Activated CD4-positive, CD25-positive, alpha-beta regulatory T cell (primary cell): ENCODE data around the gene RHBDD3.

Experiments used
- DNase-seq, 4 experiments: peaks; one replicate each; lab custom pipeline; 2025; lab: John Stamatoyannopoulos, UW

Gene RHBDD3

DNA sequence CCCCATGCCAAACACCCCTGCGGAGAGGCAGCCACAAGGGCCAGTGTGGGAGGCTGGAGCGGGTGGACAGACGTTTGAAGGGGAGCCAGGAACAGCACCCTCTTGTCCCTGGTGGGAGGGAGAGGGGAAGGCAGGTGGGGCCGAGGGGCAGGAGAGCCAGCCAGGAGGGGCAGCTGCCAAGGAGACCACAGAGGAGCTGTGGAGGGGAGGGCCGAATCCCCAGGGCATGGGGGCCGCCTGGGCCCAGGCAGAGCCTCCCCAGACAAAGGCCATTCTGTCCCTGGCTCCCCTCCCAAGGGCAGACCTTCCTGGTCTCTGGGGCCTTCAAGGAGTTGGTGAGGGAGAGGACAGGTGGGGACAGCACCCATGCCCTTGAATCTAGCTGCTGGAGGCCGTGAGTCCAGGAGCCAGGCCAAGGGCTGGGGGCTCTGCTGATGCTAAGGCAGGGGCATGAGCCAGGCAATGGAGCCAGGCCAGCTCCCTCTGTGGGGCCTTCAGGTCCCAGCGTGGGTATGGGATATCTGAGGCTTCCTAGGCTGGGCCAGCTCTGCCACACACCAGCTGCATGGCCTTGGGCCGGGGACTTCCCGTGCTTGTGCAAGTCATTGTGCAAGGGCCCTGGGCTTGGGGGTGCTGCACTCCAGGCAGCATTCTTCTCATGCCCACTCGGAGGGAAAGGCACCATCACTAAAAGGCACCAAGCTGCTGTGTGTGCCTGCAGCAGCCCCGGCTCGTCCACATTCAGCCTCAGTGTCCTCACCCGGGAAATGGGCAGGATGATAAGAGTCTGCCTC is 50.7 kb downstream of the RHBDD3 start:
- DNase-seq = no peak

DNA sequence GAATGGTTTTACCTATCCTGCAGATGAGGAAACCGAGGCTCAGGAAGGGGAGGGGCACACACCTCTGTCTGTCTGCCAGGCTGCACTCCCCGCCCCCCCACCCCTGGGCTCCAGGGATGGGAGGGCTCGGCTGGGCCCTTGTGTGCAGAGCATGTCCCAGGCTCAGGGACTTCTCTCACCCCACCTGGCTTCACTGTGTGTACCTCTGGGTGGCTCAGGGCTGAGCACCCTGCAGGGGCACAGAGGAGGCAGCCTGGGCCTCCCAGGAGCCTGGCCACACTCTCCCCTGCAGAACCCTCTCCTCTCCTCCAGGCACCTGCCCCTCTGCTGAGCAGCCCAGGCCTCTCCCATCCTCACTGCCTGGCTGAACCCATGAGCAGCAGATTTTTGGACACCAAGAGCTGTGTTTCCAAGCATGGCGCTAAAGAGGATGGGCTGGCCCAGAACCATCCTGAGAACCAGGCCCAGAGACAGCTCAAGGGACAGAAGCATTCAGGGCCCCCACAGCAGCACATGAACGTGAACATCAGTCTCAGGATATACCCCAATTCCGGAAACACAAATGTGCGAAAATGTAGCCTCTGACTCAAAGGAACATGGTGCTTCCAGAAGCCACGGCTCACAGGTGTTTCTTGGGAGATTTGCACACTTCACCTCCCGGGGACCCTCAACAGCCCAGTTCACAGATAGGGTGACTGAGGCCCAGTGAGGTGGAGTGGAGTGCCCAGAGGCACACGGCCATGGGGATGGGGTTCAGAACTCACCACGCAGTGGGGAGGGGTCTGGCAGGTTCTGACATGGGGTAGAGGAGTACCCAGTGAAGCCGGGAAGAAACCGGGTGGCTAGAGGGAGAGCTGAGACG is 51.5 kb downstream of the RHBDD3 start:
- DNase-seq = no peak

DNA sequence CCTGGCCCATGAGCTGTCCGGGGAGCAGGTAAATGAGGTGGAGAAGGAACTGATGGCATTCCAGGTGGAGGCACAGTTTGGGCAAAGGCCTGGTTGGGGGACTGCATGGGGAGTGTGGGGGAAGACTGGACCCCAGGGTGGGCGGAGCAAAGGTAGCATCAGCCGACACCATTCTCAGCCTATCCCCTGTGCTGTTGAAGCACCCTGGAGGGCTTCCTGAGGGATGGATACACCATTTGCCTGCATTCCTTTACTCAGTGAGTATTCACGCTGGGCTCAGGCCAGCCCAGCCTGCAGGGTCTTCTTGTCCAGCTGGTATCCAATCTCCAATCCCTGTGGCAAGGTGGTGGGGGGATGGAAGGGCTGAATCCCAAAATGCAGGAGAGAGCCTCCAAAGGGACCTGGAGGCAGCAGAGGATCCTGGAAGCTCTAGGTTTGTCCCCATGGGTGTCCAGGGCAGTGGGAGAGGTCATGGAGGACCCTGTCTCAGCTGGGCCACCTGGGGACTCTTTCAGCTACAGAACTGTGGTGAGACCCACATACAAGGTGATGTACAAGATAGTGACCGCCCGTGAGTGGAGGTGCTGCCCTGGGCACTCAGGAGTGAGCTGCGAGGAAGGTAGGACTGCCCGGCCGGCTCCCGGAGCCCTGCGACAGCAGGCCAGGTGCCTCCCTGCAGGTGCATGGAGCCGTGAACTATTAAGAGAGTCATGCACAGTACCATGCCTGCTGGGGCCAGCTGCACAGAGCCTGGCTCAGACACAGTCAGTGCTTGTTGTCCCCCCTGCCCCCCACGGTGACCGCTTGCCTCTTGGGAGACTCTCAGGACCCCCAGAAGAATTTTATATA is 52.5 kb downstream of the RHBDD3 start:
- no peak for DNase-seq

DNA sequence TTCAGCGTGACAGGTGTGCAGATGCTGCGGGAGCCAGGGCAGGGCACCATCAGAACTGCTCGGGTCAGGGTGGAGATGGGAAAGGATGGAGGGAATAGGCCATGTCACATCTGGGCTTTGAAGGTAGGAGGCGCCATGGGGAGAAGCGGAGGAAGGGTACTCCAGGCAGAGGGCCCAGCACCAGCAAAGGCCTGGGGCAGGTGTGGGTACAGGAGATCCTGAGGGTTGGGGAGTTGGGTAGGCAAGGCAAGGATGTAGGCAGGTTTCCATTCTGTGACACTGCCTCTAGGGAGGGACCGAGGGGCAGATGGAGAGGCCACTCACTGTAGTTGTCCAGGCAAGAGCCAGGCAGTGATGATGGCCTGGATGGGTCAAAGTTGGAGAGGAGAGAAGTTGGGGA is 53.5 kb downstream of the RHBDD3 start:
- DNase-seq = no peak

DNA sequence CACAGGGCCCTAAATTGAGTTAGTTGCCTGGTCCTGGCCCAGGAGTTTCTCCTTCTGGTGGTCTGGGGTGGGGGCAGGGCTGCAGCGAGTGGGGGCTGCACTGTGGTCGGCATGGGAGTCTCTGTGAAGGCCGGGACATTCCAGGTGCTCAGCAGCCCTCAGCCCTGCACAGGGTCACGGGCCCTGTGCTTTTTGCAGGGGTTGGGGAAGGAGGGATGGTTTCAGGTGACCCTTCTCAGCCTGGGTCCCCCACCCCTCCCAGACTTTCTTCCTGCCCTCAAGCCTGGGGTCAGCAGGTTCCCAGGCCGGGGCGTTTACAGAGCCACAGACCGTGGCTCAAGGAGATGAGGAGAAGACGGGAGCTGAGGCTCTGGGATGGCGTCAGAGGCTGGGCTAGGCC is 54.3 kb downstream of the RHBDD3 start:
- DNase-seq = no peak

DNA sequence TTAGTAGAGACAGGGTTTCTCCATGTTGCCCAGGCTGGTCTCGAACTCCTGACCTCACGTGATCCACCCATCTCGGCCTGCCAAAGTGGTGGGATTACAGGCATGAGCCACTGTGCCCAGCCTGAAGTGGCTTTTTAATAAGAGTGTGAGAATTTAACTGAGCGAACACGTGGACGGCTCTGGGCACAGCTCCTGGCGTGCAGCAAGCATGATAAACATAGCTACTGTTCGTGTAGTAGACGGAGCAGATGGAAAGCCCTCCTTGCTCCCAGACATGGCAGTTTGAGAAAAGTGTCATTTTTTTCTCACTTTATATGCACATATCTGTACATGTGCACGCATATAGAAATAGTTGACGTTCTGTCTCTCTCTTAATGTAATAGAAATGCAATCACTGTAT is 55.0 kb downstream of the RHBDD3 start:
- DNase-seq = no peak

DNA sequence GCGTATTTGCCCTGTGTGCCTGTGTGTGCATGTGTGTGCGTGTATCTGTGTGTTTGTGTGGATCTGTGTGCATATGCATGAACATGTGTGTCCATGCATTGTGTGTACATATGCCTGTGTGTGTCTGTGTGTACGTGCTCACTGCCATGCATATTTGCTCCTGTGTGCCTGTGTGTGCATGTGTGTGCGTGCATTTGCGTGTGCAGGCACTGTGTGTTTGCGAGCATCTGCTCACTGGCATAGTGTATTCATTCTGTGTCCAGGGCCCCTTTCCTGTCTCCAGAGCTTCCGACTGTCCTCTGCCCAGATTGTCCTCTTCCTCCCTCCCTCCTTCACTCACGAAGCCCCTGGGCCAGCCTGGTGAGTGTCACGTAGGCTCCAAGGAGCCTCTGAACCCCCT is 56.3 kb downstream of the RHBDD3 start:
- no peak for DNase-seq

DNA sequence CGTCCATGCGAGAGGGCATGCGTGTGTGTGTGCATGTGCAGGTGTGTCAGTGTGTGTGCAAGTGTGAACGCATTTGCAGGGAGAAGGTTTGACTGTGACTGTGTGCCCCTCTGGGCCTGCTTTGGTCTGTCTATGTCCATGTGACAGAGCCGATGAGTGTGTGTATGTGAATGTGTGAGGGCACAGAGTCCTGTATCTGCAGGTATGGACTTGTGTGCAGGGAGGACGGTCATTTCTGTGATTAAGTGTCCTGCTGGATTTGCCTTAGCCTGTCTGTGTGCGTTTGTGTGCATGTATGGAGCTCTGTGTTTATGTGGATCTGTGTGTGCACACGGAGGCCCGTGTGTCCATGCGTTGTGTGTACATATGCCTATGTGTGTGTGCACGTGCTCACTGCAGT is 56.7 kb downstream of the RHBDD3 start:
- DNase-seq = no peak
